Stimulated activated naive CD8-positive, alpha-beta T cell treated with anti-CD3 and anti-CD28 coated beads, Interleukin-15, Interleukin-2, amounts not matched to agents 100 ng/mL and 50 ng/mL, for 24 hours (primary cell): Measurements from ENCODE around the gene TASOR2.

Source experiments
- H3K27ac Mint-ChIP-seq: one replicate; pipeline ENCODE4 v1.8.0; 2021; ENCODE audit warnings: mild to moderate bottlenecking, mixed read lengths
- H3K27me3 Mint-ChIP-seq: one replicate; pipeline ENCODE4 v1.8.0; 2021; ENCODE audit warnings: mixed read lengths
- H3K36me3 Mint-ChIP-seq: one replicate; pipeline ENCODE4 v1.8.0; 2021; ENCODE audit warnings: low read depth, mixed read lengths
- H3K4me1 Mint-ChIP-seq: one replicate; pipeline ENCODE4 v1.8.0; 2021; ENCODE audit warnings: low read depth, mixed read lengths
- H3K4me3 Mint-ChIP-seq: one replicate; pipeline ENCODE4 v1.8.0; 2021; ENCODE audit warnings: mild to moderate bottlenecking, mixed read lengths
- H3K9me3 Mint-ChIP-seq: one replicate; pipeline ENCODE4 v1.8.0; 2021; ENCODE audit warnings: mixed read lengths

The TASOR2 gene

DNA sequence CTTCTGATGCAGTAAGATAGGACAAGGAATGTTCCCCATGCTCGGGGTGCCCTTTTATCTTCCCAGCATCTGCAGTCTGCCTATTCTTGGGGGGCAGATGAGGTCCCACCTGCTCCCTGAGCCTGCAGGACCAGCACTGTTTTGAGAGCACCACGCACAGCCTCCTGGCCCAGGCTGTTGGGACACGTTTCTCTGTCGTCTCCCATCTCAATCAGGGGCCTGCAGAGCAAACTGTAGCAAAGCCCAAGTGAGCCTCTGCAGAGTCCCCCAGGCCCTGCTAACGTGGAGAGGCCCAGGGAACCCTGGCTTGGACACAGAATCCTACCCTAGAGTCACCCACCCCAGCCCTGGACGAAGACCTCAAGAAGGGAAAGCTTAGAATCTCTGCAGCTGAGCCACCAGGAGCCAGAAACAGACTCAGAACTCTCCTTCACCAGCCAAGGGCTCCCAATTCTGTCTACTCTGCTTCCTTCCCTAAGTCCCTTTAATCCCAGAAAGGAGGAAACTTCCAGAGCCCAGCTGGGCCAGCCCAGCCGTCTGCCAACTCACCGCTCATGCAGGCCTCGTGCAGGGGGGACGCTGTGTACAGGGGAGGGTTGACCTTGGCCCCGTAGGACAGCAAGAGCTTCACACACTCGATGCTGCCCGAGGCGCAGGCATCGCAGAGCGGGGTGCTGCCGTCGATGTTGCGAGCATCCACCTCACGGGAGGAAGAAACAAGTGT lies 33.8 kb upstream of the TASOR2 start:
- no peaks in the 10 kb centered on the region for H3K27me3 Mint-ChIP-seq
- H3K4me3 Mint-ChIP-seq, result no peak overlapping the region
- H3K36me3 Mint-ChIP-seq, result peaks cover 9% of the 10 kb centered on the region
- no peak overlapping the region for H3K27ac Mint-ChIP-seq
- H3K9me3 Mint-ChIP-seq, result no peaks in the 10 kb centered on the region
- H3K4me1 Mint-ChIP-seq, result peaks cover 14% of the 10 kb centered on the region

DNA sequence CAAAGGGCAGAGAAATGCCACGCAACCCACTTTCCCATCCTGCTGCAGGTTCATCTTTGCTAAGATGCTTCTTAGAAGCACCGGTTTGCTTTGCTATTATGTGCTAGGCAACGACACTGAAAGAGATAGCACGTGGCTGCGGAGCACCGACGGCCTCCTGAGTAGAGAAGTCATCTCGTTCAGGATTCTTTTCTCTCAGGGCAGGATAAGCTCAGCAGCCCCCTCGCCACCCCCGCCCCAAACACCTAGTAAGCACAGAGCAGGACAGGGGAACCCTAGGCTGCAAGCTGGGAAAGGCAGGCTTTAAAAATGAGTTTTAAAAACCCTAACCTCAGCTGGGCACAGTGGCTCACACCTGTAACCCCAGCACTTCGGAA lies 33.3 kb upstream of the TASOR2 start:
- peaks cover 13% of the 10 kb centered on the region for H3K4me1 Mint-ChIP-seq
- no peaks in the 10 kb centered on the region for H3K27me3 Mint-ChIP-seq
- no peak overlapping the region for H3K4me3 Mint-ChIP-seq
- no peaks in the 10 kb centered on the region for H3K9me3 Mint-ChIP-seq
- H3K36me3 Mint-ChIP-seq, result peaks cover 9% of the 10 kb centered on the region
- H3K27ac Mint-ChIP-seq, result no peak overlapping the region

DNA sequence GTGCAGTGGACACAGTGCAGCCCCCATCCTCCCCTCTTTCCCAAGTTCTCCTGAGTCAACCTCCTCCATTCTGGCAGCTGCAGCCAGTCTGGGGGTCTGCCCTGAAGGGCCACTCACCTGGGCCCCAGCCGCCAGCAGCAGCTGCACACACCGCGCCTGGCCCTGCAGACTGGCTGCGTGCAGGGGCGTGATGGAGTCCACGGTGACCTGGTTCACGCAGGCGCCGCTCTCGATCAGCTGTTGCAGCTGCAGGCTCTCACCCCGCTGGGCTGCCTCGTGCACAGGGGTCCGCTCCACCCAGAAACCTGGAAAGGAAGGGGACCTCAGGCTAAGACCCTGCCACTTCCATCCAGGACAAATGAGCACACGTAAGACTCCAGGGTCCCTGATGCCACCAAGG lies 31.9 kb upstream of the TASOR2 start:
- Mint-ChIP-seq H3K27me3 (no peaks in the 10 kb centered on the region), H3K36me3 (peaks cover 6% of the 10 kb centered on the region), H3K4me3 (no peak overlapping the region), H3K27ac (no peak overlapping the region), H3K4me1 (peaks cover 27% of the 10 kb centered on the region), H3K9me3 (no peaks in the 10 kb centered on the region)

DNA sequence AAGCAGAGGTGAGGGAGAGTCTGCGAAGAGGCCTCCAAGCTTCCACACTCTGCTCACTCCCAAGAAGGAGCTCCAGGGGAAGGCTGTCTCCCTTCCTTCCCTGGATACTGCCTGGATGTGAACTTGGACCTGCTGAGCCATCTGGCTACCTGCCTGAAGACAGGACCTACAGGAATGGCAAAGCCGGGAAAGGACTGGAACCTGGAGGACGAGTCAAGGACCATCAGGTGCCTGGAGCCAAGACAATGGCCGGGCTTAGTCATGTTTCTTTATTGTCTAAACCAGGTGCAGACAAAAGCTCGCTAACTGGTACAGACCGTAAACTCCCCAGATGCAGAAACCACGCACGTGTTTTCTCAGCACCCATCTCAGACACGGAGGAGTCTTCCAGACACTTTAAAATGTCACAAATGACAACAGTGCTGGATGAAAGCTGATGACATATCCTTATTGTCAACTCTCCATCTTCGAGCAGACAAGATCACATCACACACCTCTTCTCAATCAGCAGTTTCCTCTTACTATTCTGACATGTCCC lies 30.4 kb upstream of the TASOR2 start:
- H3K4me1 Mint-ChIP-seq, result peaks cover 27% of the 10 kb centered on the region

DNA sequence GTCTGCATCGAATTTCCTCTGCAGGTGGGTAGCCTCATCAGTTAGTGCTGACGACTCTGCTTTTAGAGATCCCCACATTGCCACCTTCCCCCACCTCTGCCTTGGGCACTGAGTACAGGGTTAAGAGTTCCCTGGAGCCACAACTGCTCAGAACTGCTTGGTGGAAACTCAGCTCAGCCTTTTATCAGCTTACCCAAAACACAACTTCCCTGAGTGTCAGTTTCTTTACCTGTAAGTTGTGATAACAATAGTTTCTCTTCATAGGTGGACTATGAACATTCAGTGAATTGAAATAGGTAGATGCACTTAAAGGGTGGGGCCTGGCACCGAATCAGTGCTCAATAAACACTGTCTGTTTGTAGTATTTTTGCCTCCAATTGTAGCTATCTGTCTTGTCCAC lies 29.5 kb upstream of the TASOR2 start:
- H3K4me3 Mint-ChIP-seq, result no peak overlapping the region
- no peaks in the 10 kb centered on the region for H3K36me3 Mint-ChIP-seq
- no peaks in the 10 kb centered on the region for H3K27me3 Mint-ChIP-seq
- H3K4me1 Mint-ChIP-seq, result peaks cover 32% of the 10 kb centered on the region
- H3K27ac Mint-ChIP-seq, result peak overlapping the region; percentile 19
- no peaks in the 10 kb centered on the region for H3K9me3 Mint-ChIP-seq

More for the DNA sequence above, 30.4 kb upstream of the TASOR2 start:
- no peak overlapping the region for H3K27ac Mint-ChIP-seq
- no peak overlapping the region for H3K4me3 Mint-ChIP-seq
- H3K27me3 Mint-ChIP-seq, result no peaks in the 10 kb centered on the region
- no peaks in the 10 kb centered on the region for H3K36me3 Mint-ChIP-seq
- H3K9me3 Mint-ChIP-seq, result no peaks in the 10 kb centered on the region

DNA sequence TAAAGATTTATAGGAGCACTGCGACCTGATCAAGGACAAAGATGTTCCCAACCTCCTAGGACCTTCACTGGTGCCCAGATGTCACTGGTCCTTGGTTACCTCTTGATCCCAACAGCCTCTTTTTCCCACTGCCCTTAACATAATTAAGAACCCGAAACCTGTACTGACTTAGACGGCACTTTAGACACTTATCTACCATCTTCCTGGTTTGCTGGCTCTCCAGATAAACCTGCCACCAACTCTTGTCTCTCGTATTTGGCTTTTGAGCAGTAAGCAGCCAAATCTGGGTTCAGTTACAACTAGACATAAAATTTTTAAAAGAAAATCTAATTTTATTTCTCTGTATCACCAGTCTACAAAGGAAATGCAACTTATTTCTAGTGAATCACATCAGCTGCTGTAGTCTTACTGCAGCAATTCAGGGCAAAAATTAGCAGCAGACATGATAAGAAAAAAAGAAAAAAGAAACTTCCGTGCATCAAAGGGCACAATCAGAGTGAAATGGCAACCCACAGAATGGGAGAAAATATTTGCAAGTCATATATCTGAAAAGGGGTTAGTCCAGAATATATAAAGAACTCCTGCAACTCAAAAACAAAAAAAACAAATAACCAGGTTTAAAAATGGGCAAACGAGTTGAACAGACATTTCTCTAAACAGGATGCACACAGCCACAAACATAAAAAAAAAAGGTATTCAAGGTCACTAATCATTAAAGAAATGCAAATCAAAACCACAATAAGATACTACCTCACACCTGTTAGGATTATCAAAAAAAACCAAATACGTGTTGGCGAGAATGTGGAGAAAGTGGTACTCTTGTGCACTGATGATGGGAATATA lies 27.7 kb upstream of the TASOR2 start:
- Mint-ChIP-seq H3K27ac (peak overlapping the region; percentile 51), H3K4me1 (peaks cover 38% of the 10 kb centered on the region), H3K27me3 (no peaks in the 10 kb centered on the region), H3K4me3 (no peak overlapping the region), H3K9me3 (no peaks in the 10 kb centered on the region), H3K36me3 (no peaks in the 10 kb centered on the region)

DNA sequence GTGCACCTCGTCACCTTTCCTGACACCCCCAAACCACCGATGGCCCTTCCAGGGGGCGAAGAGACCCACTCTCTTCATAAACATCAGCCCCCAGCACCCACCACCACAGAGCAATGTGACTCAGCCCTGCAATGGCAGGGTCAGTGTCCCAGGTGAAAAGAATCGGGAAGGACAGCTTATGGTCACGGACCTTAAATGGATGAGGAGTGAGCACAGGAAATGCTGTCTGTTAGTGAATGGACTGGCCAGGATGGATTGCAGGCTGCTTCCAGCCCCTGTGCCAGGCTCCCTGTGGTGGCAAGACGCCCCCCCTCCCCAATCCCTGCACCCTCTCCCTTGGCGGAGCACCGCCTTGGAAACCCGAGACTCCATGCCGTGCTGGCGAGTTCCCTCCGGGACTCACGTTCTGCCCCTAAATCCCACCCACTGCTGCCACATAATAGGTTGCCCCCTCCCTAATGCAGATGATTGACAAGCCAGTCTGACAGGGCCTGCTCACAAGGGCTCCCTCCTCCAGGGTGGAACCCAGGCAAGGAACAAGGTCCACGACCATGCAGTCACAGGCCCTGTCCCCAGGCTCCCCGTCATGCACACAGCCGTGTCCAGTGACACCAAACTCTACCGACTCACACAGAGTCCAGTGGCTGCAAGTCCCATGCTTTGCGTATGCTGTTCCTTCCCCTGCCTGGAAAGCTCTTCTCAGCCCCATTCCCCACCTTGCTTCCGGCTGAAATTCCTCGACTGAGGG lies 25.6 kb upstream of the TASOR2 start:
- H3K4me3 Mint-ChIP-seq, result no peak overlapping the region
- H3K9me3 Mint-ChIP-seq, result no peaks in the 10 kb centered on the region
- H3K27me3 Mint-ChIP-seq, result no peaks in the 10 kb centered on the region
- H3K36me3 Mint-ChIP-seq, result no peaks in the 10 kb centered on the region
- H3K27ac Mint-ChIP-seq, result no peak overlapping the region
- H3K4me1 Mint-ChIP-seq, result peaks cover 38% of the 10 kb centered on the region

DNA sequence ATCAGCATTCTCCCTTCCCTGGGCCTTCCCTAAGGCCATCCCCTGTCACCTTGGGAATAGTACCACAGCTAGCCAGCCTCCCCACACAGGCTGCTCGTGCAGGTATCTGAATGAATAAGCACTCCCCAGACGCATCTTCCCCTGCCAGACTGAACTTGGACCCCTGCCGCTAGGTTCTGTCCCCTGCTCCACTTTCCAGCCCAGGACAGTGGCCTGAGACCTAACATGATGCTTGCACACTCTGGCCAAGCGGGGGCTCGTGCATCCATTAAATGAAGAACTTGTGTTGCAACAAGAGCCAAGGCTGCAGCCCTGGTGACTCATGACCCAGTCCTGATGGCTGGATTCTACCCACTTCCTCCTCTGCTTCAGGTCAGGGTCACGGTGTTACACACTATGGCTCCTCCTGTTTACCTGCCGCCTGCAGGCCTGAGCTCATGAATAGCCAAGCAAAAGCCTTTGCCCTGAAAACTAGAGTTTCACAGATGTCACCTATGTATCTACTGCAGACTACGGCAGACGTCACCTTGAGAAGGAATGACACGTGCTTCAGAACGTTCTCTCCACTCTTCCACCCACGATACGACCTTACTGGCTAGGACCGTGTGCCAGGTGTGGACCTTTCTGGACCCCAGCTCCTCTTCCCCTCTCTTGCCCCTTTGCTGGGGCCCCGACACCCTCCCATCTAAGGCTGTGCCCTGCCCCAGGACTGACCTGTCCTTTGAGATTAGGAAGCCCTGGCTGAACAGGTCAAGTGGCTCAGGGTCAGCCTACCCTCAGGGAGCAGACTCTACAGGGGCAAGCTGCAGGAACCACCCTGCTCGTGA lies 24.7 kb upstream of the TASOR2 start:
- no peaks in the 10 kb centered on the region for H3K27me3 Mint-ChIP-seq
- H3K4me3 Mint-ChIP-seq, result no peak overlapping the region
- no peaks in the 10 kb centered on the region for H3K36me3 Mint-ChIP-seq
- H3K4me1 Mint-ChIP-seq, result peaks cover 34% of the 10 kb centered on the region
- H3K9me3 Mint-ChIP-seq, result no peaks in the 10 kb centered on the region
- H3K27ac Mint-ChIP-seq, result no peak overlapping the region

DNA sequence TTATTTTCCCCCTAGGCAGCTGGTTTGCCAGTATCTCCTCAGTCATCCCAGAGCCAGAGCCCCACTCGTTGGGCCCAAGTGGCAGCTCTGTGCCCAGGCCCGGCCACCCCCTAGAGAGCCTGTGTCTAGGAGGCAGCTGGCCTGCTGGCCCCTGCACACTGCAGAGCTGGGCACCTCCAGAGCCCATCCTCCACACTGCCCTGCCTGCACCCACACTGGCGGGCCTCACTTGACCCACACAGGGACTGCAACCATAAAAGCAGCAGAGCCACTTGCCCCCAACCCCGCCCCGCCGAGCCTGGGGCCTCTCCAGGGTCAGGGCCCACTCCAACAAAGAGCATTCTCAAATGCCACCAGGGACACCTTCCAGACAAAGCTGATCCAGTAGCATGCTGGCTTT lies 23.6 kb upstream of the TASOR2 start:
- no peak overlapping the region for H3K4me3 Mint-ChIP-seq
- H3K27me3 Mint-ChIP-seq, result no peaks in the 10 kb centered on the region
- H3K4me1 Mint-ChIP-seq, result peaks cover 30% of the 10 kb centered on the region
- H3K9me3 Mint-ChIP-seq, result no peaks in the 10 kb centered on the region
- H3K27ac Mint-ChIP-seq, result no peak overlapping the region
- no peaks in the 10 kb centered on the region for H3K36me3 Mint-ChIP-seq

DNA sequence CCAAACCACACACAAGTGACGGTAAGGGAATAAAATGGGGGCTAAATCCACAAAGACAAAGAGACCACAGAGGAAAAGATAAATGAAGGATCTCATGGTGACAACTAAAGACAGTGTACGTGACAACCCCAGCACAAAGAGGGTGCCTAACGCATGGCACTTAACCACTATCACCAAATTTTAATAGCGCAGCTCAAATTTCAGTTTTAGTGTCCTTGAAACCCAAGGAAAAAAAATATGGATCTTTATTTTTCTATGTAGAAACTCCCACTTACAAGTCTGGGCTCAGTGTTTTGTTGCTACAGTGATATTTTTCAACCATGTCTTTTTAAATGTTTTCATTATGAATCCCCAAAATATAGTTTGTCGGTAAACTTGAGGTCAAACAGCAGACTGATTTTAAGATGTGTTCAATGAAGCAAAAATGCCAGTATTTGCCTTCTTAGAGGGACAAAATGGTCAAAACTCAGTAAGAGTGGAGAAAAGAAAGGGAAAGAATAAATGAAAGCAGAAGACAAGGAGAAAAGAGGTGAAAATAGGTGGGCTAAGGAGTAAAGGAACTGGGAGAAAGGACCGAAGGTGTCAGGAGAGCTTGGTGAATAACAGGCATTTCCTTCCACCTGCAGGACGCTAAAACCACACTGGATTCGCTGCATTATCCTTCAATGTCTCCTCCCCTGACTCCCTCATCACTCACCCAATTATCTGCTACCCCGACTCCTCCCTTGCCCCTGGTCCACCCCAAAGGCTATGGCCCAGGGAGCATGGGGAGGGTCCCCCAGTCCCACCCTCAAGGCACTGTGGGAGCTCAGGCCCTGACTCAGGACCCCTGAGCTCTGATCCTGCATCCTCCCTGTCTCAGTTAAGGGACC lies 21.7 kb upstream of the TASOR2 start:
- Mint-ChIP-seq H3K4me1 (peaks cover 24% of the 10 kb centered on the region), H3K4me3 (no peak overlapping the region), H3K36me3 (no peaks in the 10 kb centered on the region), H3K27me3 (peaks cover 6% of the 10 kb centered on the region), H3K9me3 (no peaks in the 10 kb centered on the region), H3K27ac (no peak overlapping the region)

DNA sequence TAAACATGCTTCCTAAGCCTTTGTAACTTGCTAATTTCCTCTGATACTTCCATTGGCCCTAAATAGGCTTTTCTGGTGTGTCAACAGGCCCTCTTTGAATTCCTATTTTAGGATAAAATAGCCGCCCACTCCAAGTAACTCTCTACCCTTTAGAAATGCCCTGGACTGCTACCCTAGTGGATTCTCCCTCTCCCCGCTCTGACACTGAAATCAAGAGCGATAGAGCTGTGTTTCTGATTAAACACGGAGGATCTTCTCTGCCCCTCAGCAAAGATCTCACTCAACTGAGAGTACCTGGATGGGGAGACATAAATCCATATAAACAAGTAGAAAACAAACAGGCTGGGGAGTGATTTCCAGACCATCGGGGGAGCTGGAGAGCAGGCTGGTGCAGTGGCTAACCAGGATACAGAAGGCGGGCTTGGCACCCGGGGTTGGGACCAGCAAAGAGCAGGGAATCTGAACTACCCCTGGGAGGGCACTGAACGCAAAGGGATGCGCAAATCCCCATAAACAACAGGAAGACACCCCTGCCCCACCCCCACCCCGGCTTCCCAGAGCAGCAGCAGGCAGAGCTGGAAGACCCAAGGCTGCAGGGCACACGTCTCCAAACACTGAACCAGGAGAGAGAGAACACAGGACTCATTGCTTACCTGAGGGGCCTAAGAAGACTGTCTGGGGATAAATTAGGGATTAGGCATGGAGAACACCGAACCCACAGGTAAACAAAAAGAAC lies 20.8 kb upstream of the TASOR2 start:
- Mint-ChIP-seq H3K4me3 (no peak overlapping the region), H3K27me3 (peaks cover 7% of the 10 kb centered on the region), H3K27ac (no peak overlapping the region), H3K4me1 (peaks cover 24% of the 10 kb centered on the region), H3K9me3 (no peaks in the 10 kb centered on the region), H3K36me3 (no peaks in the 10 kb centered on the region)

DNA sequence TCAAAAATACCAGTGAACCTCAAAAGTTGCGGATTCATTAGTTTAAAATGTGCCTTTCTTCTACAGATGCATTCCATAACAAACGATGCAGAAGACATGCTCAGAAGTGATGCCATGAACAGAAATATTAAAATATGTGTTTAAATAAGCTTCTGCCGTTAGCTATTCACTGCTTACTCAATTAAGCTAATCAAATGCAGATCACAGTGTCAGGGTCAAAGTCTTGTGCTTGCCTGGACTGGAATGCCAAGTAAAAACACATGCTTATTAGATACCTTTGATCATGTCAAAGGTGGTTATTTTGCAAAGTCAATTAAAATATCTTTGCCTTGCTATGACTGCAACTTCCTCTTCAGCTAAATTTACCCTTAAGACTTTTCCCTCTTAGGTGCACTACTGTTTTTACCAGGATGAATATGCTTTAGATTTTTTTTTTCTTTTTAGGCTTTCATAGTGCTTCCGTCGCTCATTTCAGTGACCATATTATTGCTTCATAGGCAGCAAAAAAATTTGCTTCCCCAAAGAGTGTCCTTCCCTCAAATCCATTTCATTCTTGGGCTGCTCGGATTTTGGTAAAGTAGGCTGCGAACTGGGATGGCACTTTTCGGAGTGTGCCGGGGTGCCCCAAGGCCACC lies 19.1 kb upstream of the TASOR2 start:
- H3K27ac Mint-ChIP-seq, result peak overlapping the region; percentile 50
- H3K9me3 Mint-ChIP-seq, result no peaks in the 10 kb centered on the region
- H3K4me3 Mint-ChIP-seq, result peak overlapping the region; percentile 80
- peaks cover 15% of the 10 kb centered on the region for H3K4me1 Mint-ChIP-seq
- peaks cover 7% of the 10 kb centered on the region for H3K27me3 Mint-ChIP-seq
- no peaks in the 10 kb centered on the region for H3K36me3 Mint-ChIP-seq
